DND-41 (cell line): ENCODE results near the gene FDXR.

ENCODE experiments used
- EZH2 ChIP-seq: IDR thresholded peaks from 3 replicates; pipeline ENCODE4 v1.6.1; 2012; ENCODE audit warnings: borderline replicate concordance, low read depth, mild to moderate bottlenecking, moderate library complexity, low read length, inconsistent platforms; ENCODE audit not compliant: severe bottlenecking
- TF ChIP-seq, protein P1 (sequence below): IDR thresholded peaks from 2 replicates; pipeline ENCODE4 v1.5.1; 2012; ENCODE audit warnings: borderline replicate concordance, low read length, moderate library complexity, mild to moderate bottlenecking; ENCODE audit not compliant: poor library complexity, severe bottlenecking; ENCODE audit errors: extremely low read depth

- TF ChIP-seq, protein P1, sequence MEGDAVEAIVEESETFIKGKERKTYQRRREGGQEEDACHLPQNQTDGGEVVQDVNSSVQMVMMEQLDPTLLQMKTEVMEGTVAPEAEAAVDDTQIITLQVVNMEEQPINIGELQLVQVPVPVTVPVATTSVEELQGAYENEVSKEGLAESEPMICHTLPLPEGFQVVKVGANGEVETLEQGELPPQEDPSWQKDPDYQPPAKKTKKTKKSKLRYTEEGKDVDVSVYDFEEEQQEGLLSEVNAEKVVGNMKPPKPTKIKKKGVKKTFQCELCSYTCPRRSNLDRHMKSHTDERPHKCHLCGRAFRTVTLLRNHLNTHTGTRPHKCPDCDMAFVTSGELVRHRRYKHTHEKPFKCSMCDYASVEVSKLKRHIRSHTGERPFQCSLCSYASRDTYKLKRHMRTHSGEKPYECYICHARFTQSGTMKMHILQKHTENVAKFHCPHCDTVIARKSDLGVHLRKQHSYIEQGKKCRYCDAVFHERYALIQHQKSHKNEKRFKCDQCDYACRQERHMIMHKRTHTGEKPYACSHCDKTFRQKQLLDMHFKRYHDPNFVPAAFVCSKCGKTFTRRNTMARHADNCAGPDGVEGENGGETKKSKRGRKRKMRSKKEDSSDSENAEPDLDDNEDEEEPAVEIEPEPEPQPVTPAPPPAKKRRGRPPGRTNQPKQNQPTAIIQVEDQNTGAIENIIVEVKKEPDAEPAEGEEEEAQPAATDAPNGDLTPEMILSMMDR: no peak
- TF ChIP-seq EZH2: no peak
Measured at GRCh38 chr17:74875977-74876593, 3.3 kb upstream of the FDXR start.
